GM19324 (cell line): ENCODE measurements around the gene ARCN1.

ENCODE experiments used
- ATAC-seq: cut with Tn5 transposase; IDR thresholded peaks from one replicate; pipeline ENCODE4 v1.9.1; 2021; ENCODE audit warnings: mild to moderate bottlenecking, moderate library complexity; ENCODE audit not compliant: unreplicated experiment, low FRiP score

The ARCN1 gene

GRCh38 chr11:118572061-118572980, at the start of gene ARCN1:
ARCN1 (plus strand) TSS chr11:118572409; CDS start chr11:118572548, 139 bp downstream.
- ATAC-seq, result peak; percentile 59

GRCh38 chr11:118522571-118523072, 49.6 kb upstream of the ARCN1 start:
- ATAC-seq, result no peak

GRCh38 chr11:118524356-118524755, 47.9 kb upstream of the ARCN1 start:
- no peak for ATAC-seq

GRCh38 chr11:118524757-118525470, 47.3 kb upstream of the ARCN1 start:
- no peak for ATAC-seq

GRCh38 chr11:118526688-118527087, 45.5 kb upstream of the ARCN1 start:
- no peak for ATAC-seq

GRCh38 chr11:118527109-118527508, 45.1 kb upstream of the ARCN1 start, which contains the start of gene TTC36:
TTC36 (plus strand) TSS chr11:118527474; CDS start chr11:118527495, 21 bp downstream.
- ATAC-seq, result no peak

- no peak for ATAC-seq
Measured at GRCh38 chr11:118528511-118528910, 43.7 kb upstream of the ARCN1 start.

- ATAC-seq, result no peak
Measured at GRCh38 chr11:118529584-118530175, 42.5 kb upstream of the ARCN1 start.

GRCh38 chr11:118530180-118530682, 42.0 kb upstream of the ARCN1 start:
- ATAC-seq, result no peak

GRCh38 chr11:118530683-118531596, 41.3 kb upstream of the ARCN1 start, which contains the start of gene TMEM25:
TMEM25 (plus strand) TSS chr11:118531192; CDS start chr11:118531802, 610 bp downstream.
- ATAC-seq, result peak; percentile 62

- no peak for ATAC-seq
Measured at GRCh38 chr11:118531597-118532084, 40.6 kb upstream of the ARCN1 start.

GRCh38 chr11:118532091-118532490, 40.1 kb upstream of the ARCN1 start:
- ATAC-seq, result no peak

- no peak for ATAC-seq
Measured at GRCh38 chr11:118532852-118533768, 39.1 kb upstream of the ARCN1 start.

- no peak for ATAC-seq
Measured at GRCh38 chr11:118533769-118534729, 38.2 kb upstream of the ARCN1 start.

- ATAC-seq, result no peak
Measured at GRCh38 chr11:118535261-118535660, 36.9 kb upstream of the ARCN1 start.

- no peak for ATAC-seq
Measured at GRCh38 chr11:118536726-118537125, 35.5 kb upstream of the ARCN1 start.

GRCh38 chr11:118537409-118537980, 34.7 kb upstream of the ARCN1 start:
- ATAC-seq, result no peak
